ENCODE measurements around the gene RASA4B.

RASA4B gene

GRCh38 chr7:102433219-102434038, 84.1 kb downstream of the RASA4B start, which contains the start of gene ORAI2:
Gene ORAI2 (plus strand): TSS chr7:102433575. CDS start chr7:102438957, 5,382 bp downstream.
- peak within 1 kb of the TSS; percentile 95 for H3K9ac ChIP-seq (ENCODE audit: low read depth, low read length, poor library complexity)
- no peak within 1 kb of the TSS for H4K8ac ChIP-seq (ENCODE audit: low read depth, low read length)
- H3K27me3 ChIP-seq (ENCODE audit: control insufficient read depth in 3 of 3, insufficient read depth in 3 of 3, low read depth in 1 of 3, low read length in 3 of 3): no peaks in the 10 kb centered on the region
- peak within 1 kb of the TSS; percentile 63 for H3K23ac ChIP-seq (ENCODE audit: low read depth, low read length, poor library complexity)
- peaks cover 10% of the 10 kb centered on the region for H3K79me1 ChIP-seq (ENCODE audit: low read depth, low read length)
- peak within 1 kb of the TSS; percentile 89 to 97 for H3K4me3 ChIP-seq (ENCODE audit: low read length in 2 of 2)
- peak within 1 kb of the TSS; percentile 89 for H3K4me2 ChIP-seq (ENCODE audit: insufficient read depth, low read length, poor library complexity, severe bottlenecking)
- H2BK12ac ChIP-seq (ENCODE audit: low read length): no peak within 1 kb of the TSS
- H3K14ac ChIP-seq (ENCODE audit: low read length): peak within 1 kb of the TSS; percentile 82
- H3K18ac ChIP-seq (ENCODE audit: low read length): peak within 1 kb of the TSS; percentile 99
- H3K27ac ChIP-seq (replicated peaks; ENCODE audit: low read length): peak within 1 kb of the TSS; percentile 35
- DNase-seq (ENCODE audit: low spot score): peak; percentile 69
- WGBS, 2 donors (ENCODE audit: extremely low coverage in 2 of 2, insufficient read length in 2 of 2, insufficient replicate concordance in 1 of 2): no CpG with 5 or more reads among the region's 90 CpGs
- peak within 1 kb of the TSS; percentile 97 for H2AFZ ChIP-seq (ENCODE audit: low read length)
- peak within 1 kb of the TSS; percentile 91 for H2BK120ac ChIP-seq (ENCODE audit: low read depth, low read length)
- H3K4ac ChIP-seq (ENCODE audit: low read length): peak within 1 kb of the TSS; percentile 37
- H2BK5ac ChIP-seq (ENCODE audit: low read length): peak within 1 kb of the TSS; percentile 87
- H4K91ac ChIP-seq (ENCODE audit: low read depth, low read length, poor library complexity): no peak within 1 kb of the TSS
- peaks cover 8 to 21% of the 10 kb centered on the region in 2 donors for H3K4me1 ChIP-seq (ENCODE audit: control insufficient read depth in 2 of 2, insufficient read depth in 1 of 2, low read depth in 1 of 2, low read length in 2 of 2)
- peak within 1 kb of the TSS; percentile 81 for H2BK15ac ChIP-seq (ENCODE audit: low read length)
- H3K36me3 ChIP-seq (replicated peaks in 1 of 2; ENCODE audit: control insufficient read depth in 2 of 2, insufficient read depth in 2 of 2, low read length in 2 of 2): peaks cover 0 to 27% of the 10 kb centered on the region in 2 donors
- H3K9me3 ChIP-seq (replicated peaks in 1 of 2; ENCODE audit: control insufficient read depth in 2 of 2, insufficient read depth in 1 of 2, low read depth in 1 of 2, low read length in 2 of 2): no peaks in the 10 kb centered on the region
- H2AK5ac ChIP-seq (ENCODE audit: low read depth, low read length): peak within 1 kb of the TSS; percentile 92
